PFSK-1 (cell line): Measurements from ENCODE around the gene TWIST1.

ENCODE experiments used
- FOXP2 ChIP-seq: optimal IDR thresholded peaks from 2 replicates; pipeline ENCODE3; 2011; ENCODE audit warnings: borderline replicate concordance, control low read depth, inconsistent platforms; ENCODE audit not compliant: insufficient read depth; ENCODE audit errors: extremely low read length, extremely low read depth
- POLR2AphosphoS5 ChIP-seq: IDR thresholded peaks from 2 replicates; pipeline ENCODE4 v1.6.1; 2012; ENCODE audit warnings: low read depth, mild to moderate bottlenecking, control low read depth, low read length, moderate library complexity
- SIN3A ChIP-seq: IDR thresholded peaks from 2 replicates; pipeline ENCODE4 v1.6.1; 2012; ENCODE audit warnings: mild to moderate bottlenecking, low read length, moderate library complexity, borderline replicate concordance; ENCODE audit not compliant: insufficient read depth
- TAF1 ChIP-seq: IDR thresholded peaks from 2 replicates; pipeline ENCODE4 v1.6.1; 2012; ENCODE audit warnings: low read length, control low read depth, borderline replicate concordance; ENCODE audit not compliant: insufficient read depth
- TF ChIP-seq, protein P1 (sequence below), 2 experiments: IDR thresholded peaks; 2 replicates each; pipeline versions ENCODE4 v1.6.1 to v1.8.0; 2011 to 2012; ENCODE audit warnings: low read depth in 2 of 2, low read length in 2 of 2, control low read depth in 1 of 2, inconsistent platforms in 1 of 2, mild to moderate bottlenecking in 1 of 2, moderate library complexity in 1 of 2; ENCODE audit not compliant: insufficient read depth in 1 of 2

Gene TWIST1

GRCh38 chr7:19117870-19118608 is 603 bp upstream of the TWIST1 start:
- TF ChIP-seq POLR2AphosphoS5 (no peak), FOXP2 (no peak), TAF1 (no peak), SIN3A (no peak)
- TF ChIP-seq, protein P1, sequence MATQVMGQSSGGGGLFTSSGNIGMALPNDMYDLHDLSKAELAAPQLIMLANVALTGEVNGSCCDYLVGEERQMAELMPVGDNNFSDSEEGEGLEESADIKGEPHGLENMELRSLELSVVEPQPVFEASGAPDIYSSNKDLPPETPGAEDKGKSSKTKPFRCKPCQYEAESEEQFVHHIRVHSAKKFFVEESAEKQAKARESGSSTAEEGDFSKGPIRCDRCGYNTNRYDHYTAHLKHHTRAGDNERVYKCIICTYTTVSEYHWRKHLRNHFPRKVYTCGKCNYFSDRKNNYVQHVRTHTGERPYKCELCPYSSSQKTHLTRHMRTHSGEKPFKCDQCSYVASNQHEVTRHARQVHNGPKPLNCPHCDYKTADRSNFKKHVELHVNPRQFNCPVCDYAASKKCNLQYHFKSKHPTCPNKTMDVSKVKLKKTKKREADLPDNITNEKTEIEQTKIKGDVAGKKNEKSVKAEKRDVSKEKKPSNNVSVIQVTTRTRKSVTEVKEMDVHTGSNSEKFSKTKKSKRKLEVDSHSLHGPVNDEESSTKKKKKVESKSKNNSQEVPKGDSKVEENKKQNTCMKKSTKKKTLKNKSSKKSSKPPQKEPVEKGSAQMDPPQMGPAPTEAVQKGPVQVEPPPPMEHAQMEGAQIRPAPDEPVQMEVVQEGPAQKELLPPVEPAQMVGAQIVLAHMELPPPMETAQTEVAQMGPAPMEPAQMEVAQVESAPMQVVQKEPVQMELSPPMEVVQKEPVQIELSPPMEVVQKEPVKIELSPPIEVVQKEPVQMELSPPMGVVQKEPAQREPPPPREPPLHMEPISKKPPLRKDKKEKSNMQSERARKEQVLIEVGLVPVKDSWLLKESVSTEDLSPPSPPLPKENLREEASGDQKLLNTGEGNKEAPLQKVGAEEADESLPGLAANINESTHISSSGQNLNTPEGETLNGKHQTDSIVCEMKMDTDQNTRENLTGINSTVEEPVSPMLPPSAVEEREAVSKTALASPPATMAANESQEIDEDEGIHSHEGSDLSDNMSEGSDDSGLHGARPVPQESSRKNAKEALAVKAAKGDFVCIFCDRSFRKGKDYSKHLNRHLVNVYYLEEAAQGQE (IDR thresholded peaks at IDR 0.05; ENCODE audit: insufficient read depth in 1 of 2, low read depth in 2 of 2, low read length in 2 of 2), result no peak

- TF ChIP-seq, protein P1 (IDR thresholded peaks at IDR 0.05; ENCODE audit: insufficient read depth in 1 of 2, low read depth in 2 of 2, low read length in 2 of 2), result no peak
- TF ChIP-seq SIN3A (no peak), POLR2AphosphoS5 (no peak), TAF1 (no peak), FOXP2 (no peak)
Measured at GRCh38 chr7:19116121-19117090, 1.0 kb downstream of the TWIST1 start.

DNA sequence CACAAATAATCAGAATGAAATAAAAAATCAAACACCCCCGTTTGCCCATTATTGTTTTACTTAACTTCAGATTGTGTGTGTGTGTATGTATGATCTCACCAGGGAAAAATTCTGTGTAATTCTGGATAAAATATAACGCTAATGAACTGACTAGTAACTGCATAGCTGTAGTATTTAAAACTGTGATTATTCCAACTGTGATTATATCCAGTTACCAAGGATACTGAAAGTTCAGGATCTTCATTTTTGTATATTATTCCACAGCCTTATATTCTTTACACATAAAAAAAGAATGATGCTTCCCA is 2.9 kb downstream of the TWIST1 start:
- TF ChIP-seq POLR2AphosphoS5 (no peak), FOXP2 (no peak), TAF1 (no peak), SIN3A (no peak)
- TF ChIP-seq, protein P1 (IDR thresholded peaks at IDR 0.05; ENCODE audit: insufficient read depth in 1 of 2, low read depth in 2 of 2, low read length in 2 of 2), result no peak

- TF ChIP-seq, protein P1 (IDR thresholded peaks at IDR 0.05; ENCODE audit: insufficient read depth in 1 of 2, low read depth in 2 of 2, low read length in 2 of 2), result no peak
- no peak for TF ChIP-seq TAF1
- TF ChIP-seq POLR2AphosphoS5, result no peak
- no peak for TF ChIP-seq FOXP2
- no peak for TF ChIP-seq SIN3A
Measured at GRCh38 chr7:19113855-19114550, 3.4 kb downstream of the TWIST1 start.
